Activated T-helper 17 cell treated with anti-CD3 and anti-CD28 coated beads, Interleukin-2, amount 50 U/mL, for 72 hours (primary cell): ENCODE results near the gene TSPEAR. TPM values are rescaled to one million over a fixed set of nuclear protein-coding genes. Genes with fewer than 3 reads are reported as not detected.
"Not testable (repeated sequence)": the region's sequence is repeated elsewhere in the genome, so short reads cannot be mapped to it uniquely, and the experiment has no call there.

Experiments used
- ATAC-seq: fragments of 150-1000 bp; cut with Tn5 transposase; replicated peaks from 2 replicates; pipeline ENCODE4 v1.10.0; 2021; ENCODE audit warnings: mild to moderate bottlenecking, moderate library complexity
- H3K27ac Mint-ChIP-seq: one replicate; pipeline ENCODE4 v1.8.0; 2022; ENCODE audit warnings: mixed read lengths
- H3K27me3 Mint-ChIP-seq: one replicate; pipeline ENCODE4 v1.8.0; 2022; ENCODE audit warnings: mixed read lengths
- H3K36me3 Mint-ChIP-seq: one replicate; pipeline ENCODE4 v1.8.0; 2022; ENCODE audit warnings: low read depth, mild to moderate bottlenecking, mixed read lengths
- H3K4me1 Mint-ChIP-seq: one replicate; pipeline ENCODE4 v1.8.0; 2022; ENCODE audit warnings: mixed read lengths
- H3K4me3 Mint-ChIP-seq: one replicate; pipeline ENCODE4 v1.8.0; 2022; ENCODE audit warnings: mild to moderate bottlenecking, mixed read lengths
- H3K9me3 Mint-ChIP-seq: one replicate; pipeline ENCODE4 v1.8.0; 2022; ENCODE audit warnings: mixed read lengths
- total RNA-seq, 2 donors: library from RNA; stranded (reverse); gene quantifications; one replicate each; pipeline ENCODE4 v1.2.3, GENCODE V29; 2022

TSPEAR gene
- total RNA-seq, 2 donors from 2014 or later, result 0.08 TPM; not detected in 1

- H3K4me1 Mint-ChIP-seq, result peaks cover 15% of the 10 kb centered on the region
- H3K36me3 Mint-ChIP-seq, result no peaks in the 10 kb centered on the region
- peak overlapping the region; percentile 91 for H3K27ac Mint-ChIP-seq
- H3K4me3 Mint-ChIP-seq, result no peak overlapping the region
- ATAC-seq, result no peak
- H3K9me3 Mint-ChIP-seq, result peaks cover 35% of the 10 kb centered on the region
- no peaks in the 10 kb centered on the region for H3K27me3 Mint-ChIP-seq
Measured at GRCh38 chr21:44619886-44620285, 91.5 kb downstream of the TSPEAR start.

- H3K27ac Mint-ChIP-seq, result peak overlapping the region; percentile 91
- ATAC-seq, result peak; percentile 99
- peaks cover 15% of the 10 kb centered on the region for H3K4me1 Mint-ChIP-seq
- peaks cover 27% of the 10 kb centered on the region for H3K9me3 Mint-ChIP-seq
- H3K27me3 Mint-ChIP-seq, result no peaks in the 10 kb centered on the region
- peak overlapping the region; percentile 74 for H3K4me3 Mint-ChIP-seq
- no peaks in the 10 kb centered on the region for H3K36me3 Mint-ChIP-seq
Measured at GRCh38 chr21:44618909-44619308, 92.5 kb downstream of the TSPEAR start.

GRCh38 chr21:44618504-44618903 lies 92.9 kb downstream of the TSPEAR start:
- peak overlapping the region; percentile 74 for H3K4me3 Mint-ChIP-seq
- peak overlapping the region; percentile 91 for H3K27ac Mint-ChIP-seq
- no peaks in the 10 kb centered on the region for H3K36me3 Mint-ChIP-seq
- peaks cover 23% of the 10 kb centered on the region for H3K9me3 Mint-ChIP-seq
- ATAC-seq, result peak; percentile 54
- peaks cover 15% of the 10 kb centered on the region for H3K4me1 Mint-ChIP-seq
- H3K27me3 Mint-ChIP-seq, result no peaks in the 10 kb centered on the region

GRCh38 chr21:44617071-44617501 lies 94.3 kb downstream of the TSPEAR start:
- Mint-ChIP-seq H3K27ac (no peak overlapping the region), H3K27me3 (no peaks in the 10 kb centered on the region), H3K4me3 (no peak overlapping the region), H3K4me1 (peaks cover 15% of the 10 kb centered on the region), H3K9me3 (peaks cover 20% of the 10 kb centered on the region), H3K36me3 (no peaks in the 10 kb centered on the region)
- no peak for ATAC-seq

- Mint-ChIP-seq H3K4me3 (no peak overlapping the region), H3K27ac (peak overlapping the region; percentile 16), H3K27me3 (no peaks in the 10 kb centered on the region), H3K9me3 (peaks cover 20% of the 10 kb centered on the region), H3K4me1 (peaks cover 15% of the 10 kb centered on the region), H3K36me3 (no peaks in the 10 kb centered on the region)
- ATAC-seq, result no peak
Measured at GRCh38 chr21:44616591-44616926, 94.8 kb downstream of the TSPEAR start.

GRCh38 chr21:44615911-44616590 lies 95.3 kb downstream of the TSPEAR start:
- Mint-ChIP-seq H3K36me3 (no peaks in the 10 kb centered on the region), H3K27ac (peak overlapping the region; percentile 16), H3K4me1 (peaks cover 15% of the 10 kb centered on the region), H3K9me3 (peaks cover 25% of the 10 kb centered on the region), H3K4me3 (no peak overlapping the region), H3K27me3 (no peaks in the 10 kb centered on the region)
- ATAC-seq, result no peak

GRCh38 chr21:44615466-44615865 lies 95.9 kb downstream of the TSPEAR start:
- no peak overlapping the region for H3K27ac Mint-ChIP-seq
- no peaks in the 10 kb centered on the region for H3K27me3 Mint-ChIP-seq
- no peak for ATAC-seq
- no peaks in the 10 kb centered on the region for H3K36me3 Mint-ChIP-seq
- no peak overlapping the region for H3K4me3 Mint-ChIP-seq
- peaks cover 15% of the 10 kb centered on the region for H3K4me1 Mint-ChIP-seq
- H3K9me3 Mint-ChIP-seq, result peaks cover 24% of the 10 kb centered on the region

- Mint-ChIP-seq H3K27ac (no peak overlapping the region), H3K4me3 (no peak overlapping the region), H3K9me3 (peaks cover 21% of the 10 kb centered on the region), H3K4me1 (peaks cover 15% of the 10 kb centered on the region), H3K27me3 (no peaks in the 10 kb centered on the region), H3K36me3 (no peaks in the 10 kb centered on the region)
- ATAC-seq, result no peak
Measured at GRCh38 chr21:44614961-44615391, 96.4 kb downstream of the TSPEAR start.

GRCh38 chr21:44614161-44614631 lies 97.2 kb downstream of the TSPEAR start:
- Mint-ChIP-seq H3K4me3 (no peak overlapping the region), H3K27me3 (no peaks in the 10 kb centered on the region), H3K27ac (no peak overlapping the region), H3K36me3 (no peaks in the 10 kb centered on the region), H3K4me1 (peaks cover 9% of the 10 kb centered on the region), H3K9me3 (peaks cover 20% of the 10 kb centered on the region)
- no peak for ATAC-seq

- Mint-ChIP-seq H3K4me3 (no peak overlapping the region), H3K4me1 (peaks cover 2% of the 10 kb centered on the region), H3K27ac (no peak overlapping the region), H3K36me3 (no peaks in the 10 kb centered on the region), H3K9me3 (peaks cover 19% of the 10 kb centered on the region), H3K27me3 (no peaks in the 10 kb centered on the region)
- no peak for ATAC-seq
Measured at GRCh38 chr21:44613386-44614155, 97.8 kb downstream of the TSPEAR start.

- no peaks in the 10 kb centered on the region for H3K27me3 Mint-ChIP-seq
- H3K4me3 Mint-ChIP-seq, result no peak overlapping the region
- H3K27ac Mint-ChIP-seq, result no peak overlapping the region
- H3K36me3 Mint-ChIP-seq, result no peaks in the 10 kb centered on the region
- ATAC-seq, result no peak
- peaks cover 19% of the 10 kb centered on the region for H3K9me3 Mint-ChIP-seq
- no peaks in the 10 kb centered on the region for H3K4me1 Mint-ChIP-seq
Measured at GRCh38 chr21:44612669-44613229, 98.6 kb downstream of the TSPEAR start.

GRCh38 chr21:44612029-44612486 lies 99.3 kb downstream of the TSPEAR start, which contains the start of gene KRTAP10-8:
Gene KRTAP10-8 (plus strand): TSS chr21:44612079. CDS start chr21:44612101, 22 bp downstream.
- Mint-ChIP-seq H3K4me1 (no peaks in the 10 kb centered on the region), H3K4me3 (no peak within 1 kb of the TSS), H3K9me3 (peaks cover 19% of the 10 kb centered on the region), H3K36me3 (no peaks in the 10 kb centered on the region), H3K27me3 (no peaks in the 10 kb centered on the region), H3K27ac (no peak within 1 kb of the TSS)
- ATAC-seq, result no peak

- no peaks in the 10 kb centered on the region for H3K36me3 Mint-ChIP-seq
- H3K9me3 Mint-ChIP-seq, result peaks cover 20% of the 10 kb centered on the region
- H3K4me3 Mint-ChIP-seq, result no peak overlapping the region
- ATAC-seq, result no peak
- no peak overlapping the region for H3K27ac Mint-ChIP-seq
- no peaks in the 10 kb centered on the region for H3K4me1 Mint-ChIP-seq
- H3K27me3 Mint-ChIP-seq, result no peaks in the 10 kb centered on the region
Measured at GRCh38 chr21:44611551-44611950, 99.8 kb downstream of the TSPEAR start.

- not testable (repeated sequence) for H3K27me3 Mint-ChIP-seq, H3K27ac Mint-ChIP-seq, H3K4me1 Mint-ChIP-seq, H3K36me3 Mint-ChIP-seq, H3K4me3 Mint-ChIP-seq, ATAC-seq
- H3K9me3 Mint-ChIP-seq, result peaks cover 22% of the 10 kb centered on the region
Measured at GRCh38 chr21:44610157-44610843, 101.1 kb downstream of the TSPEAR start.
